IPS-15b (cell line): ENCODE data around the gene PIAS2.

Experiments used
- H3K27me3 ChIP-seq: one replicate; pipeline ENCODE4 v1.6.1; 2013; ENCODE audit warnings: low read length; ENCODE audit not compliant: control insufficient read depth, insufficient read depth
- H3K36me3 ChIP-seq: one replicate; pipeline ENCODE4 v1.6.1; 2013; ENCODE audit warnings: low read length; ENCODE audit not compliant: control insufficient read depth, insufficient read depth
- H3K4me1 ChIP-seq: one replicate; pipeline ENCODE4 v1.6.1; 2013; ENCODE audit warnings: mild to moderate bottlenecking, low read length; ENCODE audit not compliant: control insufficient read depth, insufficient read depth
- H3K4me3 ChIP-seq: one replicate; pipeline ENCODE4 v1.5.1; 2013; ENCODE audit warnings: low read depth, low read length
- H3K9ac ChIP-seq: one replicate; pipeline ENCODE4 v1.6.1; 2013; ENCODE audit warnings: low read depth, mild to moderate bottlenecking, low read length
- H3K9me3 ChIP-seq: one replicate; pipeline ENCODE4 v1.6.1; 2013; ENCODE audit warnings: mild to moderate bottlenecking, low read length; ENCODE audit not compliant: control insufficient read depth, insufficient read depth

The PIAS2 gene

GRCh38 chr18:46754661-46755292, 162.5 kb downstream of the PIAS2 start:
- no peaks in the 10 kb centered on the region for H3K36me3 ChIP-seq
- peaks cover 44% of the 10 kb centered on the region for H3K27me3 ChIP-seq
- no peak overlapping the region for H3K9ac ChIP-seq

GRCh38 chr18:46754188-46754587, 163.1 kb downstream of the PIAS2 start:
- peaks cover 38% of the 10 kb centered on the region for H3K27me3 ChIP-seq
- no peaks in the 10 kb centered on the region for H3K36me3 ChIP-seq
- no peak overlapping the region for H3K4me3 ChIP-seq
- H3K4me1 ChIP-seq: no peaks in the 10 kb centered on the region
- no peaks in the 10 kb centered on the region for H3K9me3 ChIP-seq
- H3K9ac ChIP-seq: no peak overlapping the region

More at GRCh38 chr18:46754661-46755292, 162.5 kb downstream of the PIAS2 start:
- Histone ChIP-seq H3K4me3 (no peak overlapping the region), H3K4me1 (no peaks in the 10 kb centered on the region), H3K9me3 (no peaks in the 10 kb centered on the region)
